Measurements from ENCODE around the gene PLXNA2. TPM values are rescaled to one million over a fixed set of nuclear protein-coding genes. Genes with fewer than 3 reads are reported as not detected.

Gene PLXNA2
- total RNA-seq, 2 experiments from 2014 or later = 0.08 TPM; not detected in 1

DNA sequence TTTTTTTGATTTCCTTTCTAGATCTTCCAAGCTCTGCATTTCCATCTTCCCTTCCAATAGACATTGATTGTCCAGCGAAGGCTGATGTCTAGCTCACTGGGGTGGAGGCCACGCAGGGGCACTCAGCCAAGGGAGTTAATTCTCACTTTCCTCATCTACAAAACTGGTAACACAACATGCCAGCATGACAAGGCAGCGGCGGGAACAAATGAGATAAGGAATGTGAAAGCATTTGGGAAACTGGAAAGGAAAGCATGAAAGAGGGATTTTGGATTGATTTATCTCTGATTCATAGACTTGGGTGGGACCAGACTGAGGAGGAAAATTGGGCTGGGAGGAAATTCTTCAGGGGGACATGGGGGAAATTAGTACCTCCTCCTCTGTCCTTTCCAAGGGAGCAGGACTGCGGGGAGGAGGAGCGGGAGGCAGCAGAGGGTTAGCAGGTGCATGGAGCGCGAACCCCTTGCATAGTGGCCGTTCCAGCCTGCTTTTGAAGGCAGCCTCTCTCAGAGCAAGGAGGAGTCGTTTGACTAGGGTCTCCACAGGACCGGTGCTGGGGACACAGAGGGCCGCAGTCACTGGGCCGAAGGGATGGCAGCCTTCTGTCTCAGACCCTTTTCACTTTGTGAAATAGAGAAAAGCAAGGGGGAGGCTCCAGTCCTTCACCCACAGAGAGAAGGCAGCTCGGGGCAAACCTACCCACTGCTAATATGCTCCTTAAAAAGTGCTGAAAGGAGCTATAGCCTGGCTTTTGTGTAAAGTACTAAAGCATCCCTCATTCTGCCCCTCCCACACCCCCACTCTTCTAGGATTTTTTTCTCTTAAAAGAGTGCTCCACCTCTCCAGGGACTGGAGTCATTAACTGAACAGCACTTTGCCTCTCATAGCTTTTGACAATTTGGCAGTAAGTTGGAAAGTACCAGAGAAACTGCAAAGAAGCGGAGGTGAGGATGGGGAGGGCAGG is 89.2 kb downstream of the PLXNA2 start:
- no peaks in the 10 kb centered on the region for H3K9me3 Mint-ChIP-seq
- DNase-seq = no peak
- H3K4me3 Mint-ChIP-seq = no peak overlapping the region
- no peaks in the 10 kb centered on the region for H3K36me3 Mint-ChIP-seq
- H3K4me1 Mint-ChIP-seq = no peaks in the 10 kb centered on the region
- no peaks in the 10 kb centered on the region for H3K27me3 Mint-ChIP-seq
- no peak overlapping the region for H3K27ac Mint-ChIP-seq

DNA sequence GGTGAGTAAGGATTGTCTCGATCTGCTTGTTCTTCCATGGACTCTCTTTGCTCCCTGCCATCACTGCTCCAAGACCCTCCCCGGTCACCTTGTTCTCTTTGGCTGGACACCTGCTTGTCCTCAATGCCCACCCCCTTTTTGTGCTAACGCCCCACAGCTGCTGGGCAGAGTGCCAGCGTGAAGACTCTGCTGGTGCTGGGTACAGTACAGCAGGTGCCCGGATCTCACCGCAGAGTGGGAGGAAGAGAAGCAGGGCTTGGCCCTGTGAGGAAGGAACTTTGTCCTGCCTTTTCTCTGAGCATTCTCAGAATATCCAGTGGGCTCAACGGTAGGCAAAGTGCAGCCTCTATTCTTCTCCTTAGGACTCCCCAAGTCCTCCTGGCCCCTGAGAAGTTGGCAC is 90.1 kb downstream of the PLXNA2 start:
- no peak overlapping the region for H3K27ac Mint-ChIP-seq
- no peak overlapping the region for H3K4me3 Mint-ChIP-seq
- H3K36me3 Mint-ChIP-seq = no peaks in the 10 kb centered on the region
- H3K27me3 Mint-ChIP-seq = no peaks in the 10 kb centered on the region
- H3K9me3 Mint-ChIP-seq = no peaks in the 10 kb centered on the region
- H3K4me1 Mint-ChIP-seq = no peaks in the 10 kb centered on the region
- DNase-seq = no peak

DNA sequence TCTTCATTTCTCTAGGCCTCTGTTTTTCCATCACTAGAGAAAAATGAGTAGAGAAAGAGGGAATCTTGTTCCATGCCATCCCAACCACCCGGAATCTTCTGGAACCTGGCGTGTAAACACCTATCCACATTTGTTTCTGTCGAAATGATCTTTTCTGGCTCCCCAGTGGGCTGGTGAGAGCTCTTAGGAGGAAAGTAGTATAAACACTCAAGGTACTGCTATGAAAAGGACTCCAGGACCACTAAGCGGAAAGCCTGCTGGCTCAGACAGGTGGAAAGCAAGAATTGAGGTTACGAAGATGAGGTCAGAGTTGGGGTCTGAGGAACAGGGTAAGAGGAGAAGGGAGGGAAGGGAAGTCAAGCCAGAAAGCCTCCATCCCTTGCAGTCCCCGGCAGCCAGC is 90.8 kb downstream of the PLXNA2 start:
- Mint-ChIP-seq H3K4me3 (no peak overlapping the region), H3K27me3 (no peaks in the 10 kb centered on the region), H3K36me3 (no peaks in the 10 kb centered on the region), H3K4me1 (no peaks in the 10 kb centered on the region), H3K9me3 (no peaks in the 10 kb centered on the region), H3K27ac (no peak overlapping the region)
- no peak for DNase-seq

DNA sequence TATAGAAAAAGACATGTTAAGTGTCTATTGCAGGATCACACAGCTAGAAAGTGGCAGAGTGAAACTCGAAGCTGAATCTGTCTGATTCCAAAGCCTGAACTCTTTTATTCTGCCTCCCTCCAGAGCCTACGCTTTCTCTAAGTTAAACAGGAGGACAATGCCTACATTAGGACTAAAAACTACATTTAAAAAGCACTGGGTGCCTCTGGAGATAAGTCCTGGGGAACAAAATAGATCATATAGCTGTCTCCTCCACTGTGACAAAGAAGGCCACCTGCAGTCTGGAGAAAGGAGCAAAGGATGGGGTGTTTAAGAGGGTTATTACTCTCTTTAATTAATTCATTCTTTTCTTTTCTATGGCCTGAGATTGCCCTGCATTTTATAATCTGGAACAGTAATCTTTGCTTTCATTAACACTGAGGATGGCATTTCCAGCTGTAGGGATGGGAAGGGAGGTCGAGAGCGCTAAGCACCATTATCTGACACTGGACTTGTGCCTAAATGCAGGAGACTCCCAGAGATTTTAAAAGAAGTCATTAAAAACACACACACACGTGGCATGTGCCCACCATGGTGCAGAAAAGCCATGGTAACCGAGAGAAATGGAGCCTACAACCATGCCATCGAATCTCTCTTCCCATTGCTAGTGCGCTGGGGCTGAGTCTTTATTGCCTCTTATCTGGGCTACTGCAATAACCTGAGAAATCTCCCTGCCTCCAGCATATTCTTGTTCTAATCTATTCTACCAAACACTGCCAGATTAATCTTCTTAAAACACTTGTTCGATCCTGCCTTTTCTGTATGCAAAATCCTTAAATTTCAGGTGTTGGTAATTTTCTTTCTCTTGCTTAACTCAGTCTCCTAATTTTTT is 92.2 kb downstream of the PLXNA2 start:
- no peak for DNase-seq
- H3K4me3 Mint-ChIP-seq = no peak overlapping the region
- no peak overlapping the region for H3K27ac Mint-ChIP-seq
- no peaks in the 10 kb centered on the region for H3K36me3 Mint-ChIP-seq
- no peaks in the 10 kb centered on the region for H3K4me1 Mint-ChIP-seq
- no peaks in the 10 kb centered on the region for H3K9me3 Mint-ChIP-seq
- no peaks in the 10 kb centered on the region for H3K27me3 Mint-ChIP-seq

DNA sequence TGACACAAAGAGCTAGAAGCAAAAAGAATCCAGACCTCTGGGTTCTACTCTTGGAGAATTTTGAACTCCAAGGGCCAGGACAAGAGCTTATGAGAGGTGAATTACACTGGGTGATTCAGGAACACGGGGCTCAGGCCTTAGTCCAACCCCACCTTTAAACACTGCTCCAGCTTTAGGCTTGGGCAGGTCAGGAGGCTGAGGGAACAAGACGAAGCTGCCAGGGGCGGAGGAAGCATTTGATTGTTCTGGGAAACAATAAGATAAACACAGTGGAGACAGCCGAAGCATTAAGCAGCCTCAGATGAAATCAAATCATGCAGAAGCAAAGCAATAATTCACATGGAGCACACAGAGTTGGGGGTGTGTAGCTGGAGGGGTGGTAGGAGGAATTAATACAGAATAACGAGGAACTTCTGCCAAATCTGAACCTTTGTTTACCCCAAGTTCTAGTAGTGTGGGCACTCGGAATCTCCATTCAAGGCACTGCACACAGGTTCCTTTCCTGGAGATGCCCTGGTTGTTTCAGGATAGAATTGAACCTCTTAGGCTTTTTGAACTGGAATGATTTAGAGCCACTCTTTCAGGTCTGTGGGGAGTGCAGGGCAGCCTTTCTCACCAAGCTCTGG is 93.2 kb downstream of the PLXNA2 start:
- Mint-ChIP-seq H3K27me3 (no peaks in the 10 kb centered on the region), H3K4me3 (no peak overlapping the region), H3K27ac (no peak overlapping the region)

DNA sequence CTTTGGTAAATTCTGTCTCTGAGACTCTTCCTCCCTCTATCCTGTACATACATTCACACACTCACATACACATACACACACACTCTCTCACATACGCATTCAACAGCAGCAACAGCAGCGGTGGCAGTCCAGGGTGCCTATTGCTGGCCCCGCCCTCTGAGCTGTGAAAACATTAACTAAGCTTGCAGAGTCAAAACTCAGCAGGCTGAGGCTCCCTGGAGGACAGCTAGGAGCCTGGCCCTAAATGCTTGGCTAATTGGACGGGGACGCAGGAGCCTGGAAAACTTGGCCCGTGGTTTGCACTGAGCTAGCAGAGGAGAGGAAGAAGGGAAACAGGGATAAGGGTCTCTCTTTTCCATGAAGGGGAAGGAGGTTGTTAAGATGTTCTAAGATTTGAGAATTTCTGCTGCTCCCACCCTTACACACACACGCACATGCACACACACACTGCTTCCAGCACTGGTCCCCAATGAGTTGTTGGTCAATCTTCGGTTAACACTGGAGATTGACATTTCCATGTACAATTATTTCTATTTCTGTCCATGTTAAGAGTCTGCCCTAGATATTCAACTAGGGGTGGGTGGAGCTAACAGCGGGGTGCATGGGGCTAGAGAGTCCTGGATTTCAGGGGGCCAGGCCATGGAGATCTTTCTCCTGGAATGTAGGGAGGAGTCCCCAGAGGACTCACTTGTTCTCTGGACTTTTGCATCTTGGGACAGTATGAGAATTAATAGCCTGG is 94.2 kb downstream of the PLXNA2 start:
- H3K27me3 Mint-ChIP-seq = no peaks in the 10 kb centered on the region
- H3K27ac Mint-ChIP-seq = no peak overlapping the region
- H3K4me1 Mint-ChIP-seq = no peaks in the 10 kb centered on the region
- DNase-seq = no peak
- no peak overlapping the region for H3K4me3 Mint-ChIP-seq
- H3K36me3 Mint-ChIP-seq = no peaks in the 10 kb centered on the region
- no peaks in the 10 kb centered on the region for H3K9me3 Mint-ChIP-seq

More for the DNA sequence above, 93.2 kb downstream of the PLXNA2 start:
- Mint-ChIP-seq H3K36me3 (no peaks in the 10 kb centered on the region), H3K4me1 (no peaks in the 10 kb centered on the region), H3K9me3 (no peaks in the 10 kb centered on the region)
- no peak for DNase-seq

DNA sequence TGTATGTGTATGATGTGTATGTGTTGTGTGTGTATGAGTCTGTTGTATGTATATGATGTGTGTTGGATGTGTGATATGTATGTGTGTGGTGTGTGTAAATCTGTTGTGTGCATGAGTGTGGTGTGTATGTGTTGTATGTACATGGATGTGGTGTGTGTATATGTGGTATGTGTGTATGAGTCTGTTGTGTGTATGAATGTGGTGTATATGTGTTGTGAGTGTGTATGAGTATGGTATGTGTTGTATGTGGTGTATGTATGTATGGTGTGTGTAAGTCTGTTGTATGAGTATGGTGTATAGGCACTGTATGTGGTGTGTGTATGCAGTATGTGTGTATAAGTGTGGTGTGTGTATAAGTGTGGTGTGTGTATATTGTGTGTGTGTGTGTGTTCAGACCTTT is 95.0 kb downstream of the PLXNA2 start:
- Mint-ChIP-seq H3K9me3 (no peaks in the 10 kb centered on the region), H3K36me3 (no peaks in the 10 kb centered on the region), H3K27me3 (no peaks in the 10 kb centered on the region), H3K27ac (no peak overlapping the region), H3K4me1 (no peaks in the 10 kb centered on the region), H3K4me3 (no peak overlapping the region)
- DNase-seq = no peak

DNA sequence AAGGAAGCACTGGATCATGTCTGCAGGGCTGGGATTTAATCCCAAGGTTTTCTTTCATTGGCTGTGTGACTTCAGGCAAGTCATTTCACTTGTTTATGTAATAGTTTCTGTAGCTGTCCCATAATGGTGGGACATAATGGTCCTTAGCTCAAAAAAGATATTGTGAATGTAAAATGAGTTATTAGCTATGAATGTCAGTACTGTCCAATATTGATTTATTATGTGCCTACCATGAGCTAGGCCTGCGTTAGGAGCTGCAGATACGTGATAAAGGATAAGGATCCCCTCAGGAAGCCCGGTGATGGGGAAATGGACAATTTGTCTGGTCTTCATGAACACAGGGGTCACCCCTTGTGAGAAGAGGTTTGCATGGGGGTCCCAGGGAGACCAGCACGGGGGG is 95.8 kb downstream of the PLXNA2 start:
- Mint-ChIP-seq H3K9me3 (no peaks in the 10 kb centered on the region), H3K36me3 (no peaks in the 10 kb centered on the region), H3K27me3 (no peaks in the 10 kb centered on the region), H3K27ac (no peak overlapping the region), H3K4me3 (no peak overlapping the region), H3K4me1 (no peaks in the 10 kb centered on the region)
- no peak for DNase-seq

DNA sequence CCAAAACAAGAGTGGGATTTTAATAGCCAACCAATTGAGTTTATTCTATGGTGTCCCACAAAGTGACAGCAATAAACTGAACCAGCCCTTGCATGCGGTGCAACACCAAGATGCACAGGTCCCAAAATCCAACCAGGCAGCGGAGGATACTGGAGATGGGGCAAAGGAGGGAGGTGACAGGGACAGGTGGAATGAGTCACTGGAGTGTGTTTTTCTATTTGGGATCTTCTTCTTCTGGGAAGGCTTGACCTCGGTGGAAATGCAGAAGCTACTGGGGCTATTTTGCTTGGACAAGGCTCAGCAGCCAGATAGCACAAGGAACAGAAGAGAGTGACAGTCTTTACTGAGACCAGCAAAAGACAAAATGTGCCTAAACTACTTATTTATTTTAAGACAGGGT is 97.5 kb downstream of the PLXNA2 start:
- no peak for DNase-seq

DNA sequence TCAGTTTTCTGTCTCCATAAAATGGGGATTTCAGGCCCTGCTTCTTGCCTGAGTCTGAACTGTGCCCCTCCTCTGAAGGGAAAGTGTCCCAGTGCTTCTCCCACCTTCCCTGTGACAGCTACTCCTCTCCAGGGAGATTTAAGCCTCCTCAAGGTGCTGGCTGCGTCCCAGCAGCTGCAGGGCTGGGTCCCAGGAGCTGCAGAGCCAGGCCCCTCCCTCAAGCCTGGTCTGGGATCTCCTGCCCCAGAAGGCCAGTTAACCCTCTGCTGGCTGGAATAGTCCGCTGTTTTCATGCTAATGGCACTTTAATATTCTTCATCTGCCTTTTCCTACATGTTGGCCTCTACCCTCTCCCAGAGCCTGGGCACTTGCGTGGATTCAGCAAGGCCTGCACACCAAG is 99.0 kb downstream of the PLXNA2 start:
- H3K4me3 Mint-ChIP-seq = no peak overlapping the region
- H3K36me3 Mint-ChIP-seq = no peaks in the 10 kb centered on the region
- H3K4me1 Mint-ChIP-seq = no peaks in the 10 kb centered on the region
- H3K9me3 Mint-ChIP-seq = no peaks in the 10 kb centered on the region
- no peak overlapping the region for H3K27ac Mint-ChIP-seq
- DNase-seq = no peak
- H3K27me3 Mint-ChIP-seq = no peaks in the 10 kb centered on the region

More for the DNA sequence above, 97.5 kb downstream of the PLXNA2 start:
- H3K36me3 Mint-ChIP-seq = no peaks in the 10 kb centered on the region
- no peak overlapping the region for H3K4me3 Mint-ChIP-seq
- H3K27me3 Mint-ChIP-seq = no peaks in the 10 kb centered on the region
- H3K4me1 Mint-ChIP-seq = no peaks in the 10 kb centered on the region
- H3K9me3 Mint-ChIP-seq = no peaks in the 10 kb centered on the region
- no peak overlapping the region for H3K27ac Mint-ChIP-seq

DNA sequence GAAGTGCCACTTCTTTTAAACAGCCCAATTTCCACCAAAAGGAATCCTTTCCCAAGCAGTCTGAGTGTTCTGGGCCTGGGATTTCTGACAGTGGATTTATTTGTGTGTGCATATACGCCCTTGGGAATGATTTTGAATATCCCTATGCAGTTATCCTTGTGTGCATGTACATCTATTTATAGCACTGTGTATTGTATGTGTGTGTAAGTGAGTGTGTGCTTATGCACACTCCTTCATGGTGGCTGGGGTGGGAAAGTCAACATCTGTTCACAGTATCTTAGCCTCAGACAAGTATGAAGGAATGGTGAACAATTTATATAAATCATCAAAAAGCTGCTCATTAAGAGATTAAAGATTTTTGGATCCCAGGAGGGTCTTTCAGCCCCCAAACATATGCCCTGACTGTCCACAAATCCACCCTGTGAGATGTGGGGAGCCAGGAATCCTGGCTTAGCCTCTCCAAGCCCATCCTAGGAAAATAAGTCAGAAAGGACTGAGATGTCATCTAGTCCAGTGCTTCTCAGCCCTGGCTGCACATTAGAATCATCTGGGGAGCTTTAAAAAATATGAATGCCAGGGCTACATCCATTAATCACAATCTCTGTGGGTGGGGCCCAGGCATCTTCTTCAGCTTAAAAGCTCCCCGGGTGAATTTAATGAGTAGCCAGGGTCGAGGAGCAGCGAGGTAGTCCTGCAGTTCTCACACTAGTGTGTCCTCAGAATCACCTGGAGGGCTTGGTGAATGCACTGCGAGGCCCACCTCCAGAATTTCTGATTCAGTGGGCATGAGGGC is 101.4 kb downstream of the PLXNA2 start:
- no peak for DNase-seq
- no peaks in the 10 kb centered on the region for H3K27me3 Mint-ChIP-seq
- no peak overlapping the region for H3K4me3 Mint-ChIP-seq
- no peaks in the 10 kb centered on the region for H3K9me3 Mint-ChIP-seq
- H3K36me3 Mint-ChIP-seq = no peaks in the 10 kb centered on the region
- no peaks in the 10 kb centered on the region for H3K4me1 Mint-ChIP-seq
- no peak overlapping the region for H3K27ac Mint-ChIP-seq

DNA sequence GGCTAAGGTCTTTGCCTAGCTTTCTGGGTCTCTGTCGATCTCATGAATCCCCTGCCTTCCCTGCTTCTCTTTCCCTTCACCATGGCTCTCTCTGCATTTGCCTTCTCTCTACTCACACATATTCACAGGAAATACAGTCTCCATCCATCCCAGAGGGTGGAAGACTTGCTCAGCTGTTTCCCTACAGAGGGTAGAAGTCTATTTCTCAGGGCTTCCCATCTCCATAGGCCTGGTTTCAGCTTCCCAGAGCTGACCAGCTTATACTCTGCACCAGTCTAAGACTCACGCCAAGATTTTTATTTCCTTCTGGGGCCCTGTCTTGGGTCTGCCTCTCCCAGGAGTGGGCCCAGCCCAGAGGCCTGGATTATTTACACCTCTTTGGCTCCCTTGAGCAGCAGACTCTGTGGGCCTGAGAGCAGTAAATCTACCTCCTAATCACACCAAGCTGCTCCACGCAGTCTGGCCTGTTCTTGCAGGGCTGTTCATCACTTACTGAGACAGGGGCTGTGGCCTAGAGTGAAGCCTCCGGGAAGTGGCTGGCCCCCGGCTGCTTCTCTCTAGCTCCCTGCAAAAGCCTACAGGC is 102.5 kb downstream of the PLXNA2 start:
- Mint-ChIP-seq H3K27ac (no peak overlapping the region), H3K4me1 (no peaks in the 10 kb centered on the region), H3K36me3 (no peaks in the 10 kb centered on the region), H3K9me3 (no peaks in the 10 kb centered on the region), H3K27me3 (no peaks in the 10 kb centered on the region), H3K4me3 (no peak overlapping the region)
- DNase-seq = no peak

DNA sequence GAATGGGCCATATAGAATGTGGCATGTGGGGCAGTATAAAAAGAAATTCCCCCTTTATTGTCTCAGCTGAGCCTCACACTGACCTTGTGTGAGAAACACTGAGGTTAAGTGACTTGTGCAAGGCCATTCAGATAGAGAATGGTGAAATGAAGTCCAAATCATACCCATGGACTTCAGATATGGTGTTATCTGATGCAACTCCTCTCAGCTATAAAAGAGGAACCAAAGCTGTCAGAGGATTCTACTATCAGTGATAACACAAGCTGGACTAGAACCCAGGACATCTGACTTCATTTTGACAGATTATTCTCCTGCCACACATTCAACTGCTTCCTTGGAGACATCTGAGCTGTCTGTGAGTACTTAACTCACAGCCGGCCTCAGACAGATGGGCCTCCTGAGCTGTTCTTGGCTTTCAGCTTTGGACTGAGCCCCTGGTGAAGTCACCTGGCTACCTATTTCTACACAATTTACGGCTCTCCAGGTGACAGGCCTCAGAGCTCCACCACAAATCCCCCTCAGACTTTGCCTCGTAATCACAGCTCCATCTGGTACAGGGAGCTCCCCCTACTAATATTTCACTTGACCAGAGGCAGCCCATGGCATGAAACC is 104.6 kb downstream of the PLXNA2 start:
- H3K9me3 Mint-ChIP-seq = no peaks in the 10 kb centered on the region
- no peaks in the 10 kb centered on the region for H3K27me3 Mint-ChIP-seq
- no peak overlapping the region for H3K27ac Mint-ChIP-seq

More for the DNA sequence above, 104.6 kb downstream of the PLXNA2 start:
- H3K4me1 Mint-ChIP-seq = no peaks in the 10 kb centered on the region
- DNase-seq = no peak
- H3K36me3 Mint-ChIP-seq = no peaks in the 10 kb centered on the region
- H3K4me3 Mint-ChIP-seq = no peak overlapping the region
